Measurements from ENCODE around the gene EIF2AK2.

GRCh38 chr2:37198681-37199065 is 41.9 kb upstream of the EIF2AK2 start:
- TF ChIP-seq IKZF1 (conservative IDR thresholded peaks at IDR 0.05) (no peak), EZH2 (IDR thresholded peaks at IDR 0.05; ENCODE audit: borderline replicate concordance, control insufficient read depth, low read depth, low read length) (no peak), SIN3A (IDR thresholded peaks at IDR 0.05; ENCODE audit: low read depth, low read length) (no peak), CTCF (IDR thresholded peaks at IDR 0.05 in 2 of 3, conservative IDR thresholded peaks at IDR 0.05 in 1 of 3; ENCODE audit: control insufficient read depth in 2 of 3, extremely low read depth in 1 of 3, insufficient read depth in 1 of 3, low read depth in 3 of 3, low read length in 3 of 3) (no peak), ZBTB11 (CRISPR knock-in tag; IDR thresholded peaks at IDR 0.05) (no peak), YY1 (IDR thresholded peaks at IDR 0.05; ENCODE audit: low read depth, low read length) (no peak), RCOR1 (conservative IDR thresholded peaks at IDR 0.05; ENCODE audit: low read depth, low read length) (no peak), ZNF207 (IDR thresholded peaks at IDR 0.05; ENCODE audit: borderline replicate concordance) (no peak), ZNF384 (IDR thresholded peaks at IDR 0.05; ENCODE audit: borderline replicate concordance, low read depth, low read length) (no peak), REST (IDR thresholded peaks at IDR 0.05; ENCODE audit: low read depth, low read length) (no peak), EGR1 (IDR thresholded peaks at IDR 0.05; ENCODE audit: borderline replicate concordance in 1 of 2, low read depth in 2 of 2, low read length in 2 of 2) (no peak), ATF7 (IDR thresholded peaks at IDR 0.05; ENCODE audit: low read depth) (no peak), SMARCA5 (IDR thresholded peaks at IDR 0.05) (no peak), POLR2A (IDR thresholded peaks at IDR 0.05; ENCODE audit: low read depth, low read length) (no peak)

All from GM12878 (cell line).